Activated CD8-positive, alpha-beta T cell treated with anti-CD3 and anti-CD28 coated beads, Interleukin-2, amount 10 ng/mL, durations not matched to agents 7 days and 5 days (primary cell): Measurements from ENCODE around the gene KLHL2. TPM values are rescaled to one million over a fixed set of nuclear protein-coding genes. Genes with fewer than 3 reads are reported as not detected.

Experiments
- ATAC-seq: fragments of 150-1000 bp; cut with Tn5 transposase; one replicate; pipeline ENCODE4 v1.10.0; 2021; ENCODE audit warnings: moderate library complexity
- CTCF ChIA-PET: fragments of 350-600 bp; sonication (Branson Sonifier 250); formaldehyde crosslinking; loops from one replicate; lab custom pipeline; 2021; ENCODE audit warnings: antibody characterized with exemption; lab: Charles Lee
- POLR2A ChIA-PET: fragments of 350-600 bp; sonication (Branson Sonifier 250); formaldehyde crosslinking; loops from one replicate; lab custom pipeline; 2021; ENCODE audit warnings: antibody characterized with exemption; lab: Charles Lee
- DNase-seq: peaks from one replicate; pipeline ENCODE4 v3.0.0-alpha.2; 2020
- H3K27ac Mint-ChIP-seq: one replicate; pipeline ENCODE4 v1.8.0; 2021; ENCODE audit warnings: mild to moderate bottlenecking, mixed read lengths
- H3K27me3 Mint-ChIP-seq: one replicate; pipeline ENCODE4 v1.8.0; 2021; ENCODE audit warnings: low read depth, mixed read lengths
- H3K36me3 Mint-ChIP-seq: one replicate; pipeline ENCODE4 v1.8.0; 2021; ENCODE audit warnings: low read depth, mixed read lengths
- H3K4me1 Mint-ChIP-seq: one replicate; pipeline ENCODE4 v1.8.0; 2021; ENCODE audit warnings: low read depth, mixed read lengths
- H3K4me3 Mint-ChIP-seq: one replicate; pipeline ENCODE4 v1.8.0; 2021; ENCODE audit warnings: mild to moderate bottlenecking, mixed read lengths
- H3K9me3 Mint-ChIP-seq: one replicate; pipeline ENCODE4 v1.8.0; 2022; ENCODE audit warnings: mixed read lengths; ENCODE audit not compliant: insufficient read depth
- total RNA-seq, 2 experiments: library from RNA; stranded (reverse); gene quantifications; one replicate each; pipeline ENCODE4 v1.2.3, GENCODE V29; 2021

The KLHL2 gene
- total RNA-seq, 2 experiments from 2014 or later, result 32.9 to 36.4 TPM

DNA sequence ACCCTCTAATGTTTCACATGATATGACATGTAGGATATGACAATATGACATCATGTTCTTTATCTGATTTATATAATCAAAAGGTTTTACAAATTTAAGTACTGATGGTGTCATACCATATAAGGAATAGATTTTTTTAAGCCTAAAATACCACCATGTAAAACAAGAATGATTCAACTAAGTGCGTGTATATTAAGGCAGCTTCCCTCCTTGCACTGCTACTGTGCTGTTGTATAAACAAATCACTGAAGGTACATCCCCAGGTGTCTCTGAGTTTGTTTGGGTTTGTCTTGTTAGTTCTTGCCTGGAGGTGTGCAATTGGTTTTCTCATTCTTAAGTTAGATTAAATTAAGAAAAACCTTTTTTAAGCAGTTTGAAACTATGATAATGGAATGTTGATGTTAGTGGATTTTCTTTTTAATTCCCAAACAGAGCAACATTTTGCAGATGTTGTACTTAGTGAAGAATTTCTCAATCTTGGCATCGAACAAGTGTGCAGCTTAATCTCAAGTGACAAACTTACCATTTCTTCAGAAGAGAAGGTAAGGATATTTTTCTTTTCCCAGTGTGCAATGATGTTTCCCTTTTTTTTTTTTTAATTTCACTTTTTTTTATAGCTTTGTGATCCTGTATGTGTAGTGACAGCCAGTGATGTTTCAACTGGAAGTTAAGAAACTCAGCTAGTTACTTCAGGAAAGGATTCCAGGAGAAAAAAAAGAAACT is 86.7 kb downstream of the KLHL2 start:
- no peak overlapping the region for H3K4me3 Mint-ChIP-seq
- H3K27ac Mint-ChIP-seq, result peak overlapping the region; percentile 72
- ATAC-seq (no peak), DNase-seq (no peak)
- POLR2A ChIA-PET, result interaction anchor here (0.6 to 0.7 kb wide), 2 partner anchors 33 to 39 kb away, joined by 3 read pairs; partner anchors contain the start of gene MSMO1
- H3K36me3 Mint-ChIP-seq, result peaks cover 49% of the 10 kb centered on the region
- CTCF ChIA-PET, result interaction anchor here (1.0 to 1.1 kb wide), 2 partner anchors 12 to 35 kb away, joined by 3 read pairs; no protein-coding TSS in a partner anchor
- H3K27me3 Mint-ChIP-seq, result no peaks in the 10 kb centered on the region
- peaks cover 28% of the 10 kb centered on the region for H3K4me1 Mint-ChIP-seq
- H3K9me3 Mint-ChIP-seq, result no peaks in the 10 kb centered on the region

DNA sequence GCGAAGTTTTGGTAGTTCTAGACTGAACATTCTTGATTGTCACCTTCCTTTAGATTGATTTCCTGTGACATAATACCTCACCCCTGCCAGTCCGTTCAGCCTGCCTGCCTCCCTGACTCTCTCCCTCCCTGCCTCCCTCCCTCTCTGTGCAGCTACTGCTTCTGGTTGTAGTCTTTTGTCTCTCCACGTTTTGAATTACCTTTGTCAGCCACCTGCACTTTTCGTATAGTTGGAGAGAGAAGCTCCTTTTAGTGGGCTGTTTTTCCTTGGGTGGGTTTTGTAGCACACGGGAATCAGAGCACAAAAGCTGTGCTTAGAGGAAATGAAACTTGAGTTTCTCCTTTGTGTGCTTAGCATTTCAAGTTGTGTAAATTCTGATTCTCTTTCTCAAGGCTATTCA is 87.5 kb downstream of the KLHL2 start:
- H3K27me3 Mint-ChIP-seq, result no peaks in the 10 kb centered on the region

DNA sequence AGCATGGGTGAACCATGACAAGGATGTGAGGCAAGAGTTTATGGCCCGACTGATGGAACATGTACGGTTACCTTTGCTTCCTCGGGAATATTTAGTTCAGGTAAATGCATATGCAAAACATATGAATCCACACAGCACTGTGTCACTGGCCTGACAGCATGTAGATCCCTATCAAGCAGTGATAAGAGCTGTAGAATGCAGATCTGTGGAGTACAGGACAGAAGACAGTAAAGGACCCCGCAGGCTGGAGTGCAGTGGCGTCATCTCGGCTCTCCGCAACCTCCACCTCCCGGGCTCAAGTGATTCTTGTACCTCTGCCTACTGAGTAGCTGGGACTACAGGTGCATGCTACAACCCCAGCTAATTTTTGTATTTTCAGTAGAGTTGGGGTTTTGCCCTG is 90.3 kb downstream of the KLHL2 start:
- Mint-ChIP-seq H3K27me3 (no peaks in the 10 kb centered on the region), H3K4me3 (no peak overlapping the region), H3K27ac (no peak overlapping the region), H3K4me1 (peaks cover 30% of the 10 kb centered on the region), H3K36me3 (peaks cover 53% of the 10 kb centered on the region), H3K9me3 (no peaks in the 10 kb centered on the region)
- DNase-seq (no peak), ATAC-seq (no peak)
- CTCF ChIA-PET, result no interaction called here
- POLR2A ChIA-PET, result no interaction called here

More for the DNA sequence above, 87.5 kb downstream of the KLHL2 start:
- CTCF ChIA-PET, result interaction anchor here (1.0 to 1.1 kb wide), 2 partner anchors 11 to 34 kb away, joined by 3 read pairs; no protein-coding TSS in a partner anchor
- ATAC-seq, result peak; percentile 96
- peaks cover 52% of the 10 kb centered on the region for H3K36me3 Mint-ChIP-seq
- POLR2A ChIA-PET, result interaction anchor here (0.7 kb wide), 1 partner anchor 32 kb away, joined by 3 read pairs; the partner anchor contains the start of gene MSMO1
- peak overlapping the region; percentile 72 for H3K27ac Mint-ChIP-seq
- peaks cover 23% of the 10 kb centered on the region for H3K4me1 Mint-ChIP-seq
- H3K9me3 Mint-ChIP-seq, result no peaks in the 10 kb centered on the region
- H3K4me3 Mint-ChIP-seq, result peak overlapping the region; percentile 23
- peak; percentile 62 for DNase-seq

DNA sequence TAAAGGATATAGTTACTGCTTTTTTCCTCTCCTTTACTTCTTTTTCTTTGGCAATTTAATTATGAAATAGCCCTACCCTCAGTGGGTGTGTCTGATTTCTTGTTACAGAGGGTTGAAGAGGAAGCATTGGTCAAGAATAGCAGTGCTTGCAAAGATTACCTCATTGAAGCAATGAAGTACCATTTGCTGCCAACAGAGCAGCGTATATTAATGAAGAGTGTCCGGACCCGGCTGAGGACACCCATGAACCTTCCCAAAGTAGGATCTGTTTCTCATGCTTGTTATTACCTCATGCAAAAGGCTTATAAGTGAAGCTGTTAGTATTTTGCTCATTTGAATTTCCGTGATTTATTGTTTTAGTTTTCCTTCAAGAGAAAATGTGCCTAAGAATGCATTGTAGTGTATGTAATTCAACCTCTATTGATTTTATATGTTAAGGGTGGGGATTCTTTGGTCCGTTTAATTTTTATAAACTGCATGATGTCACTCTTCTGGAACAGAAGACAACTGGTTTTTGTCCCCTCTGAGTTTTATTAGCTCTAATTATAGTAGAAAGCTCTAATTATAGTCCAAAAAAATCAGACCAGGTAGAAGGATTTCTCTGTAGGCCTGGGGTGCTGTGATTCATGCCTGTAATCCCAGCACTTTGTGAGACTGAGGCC is 92.2 kb downstream of the KLHL2 start:
- CTCF ChIA-PET, result no interaction called here
- no peak for ATAC-seq

DNA sequence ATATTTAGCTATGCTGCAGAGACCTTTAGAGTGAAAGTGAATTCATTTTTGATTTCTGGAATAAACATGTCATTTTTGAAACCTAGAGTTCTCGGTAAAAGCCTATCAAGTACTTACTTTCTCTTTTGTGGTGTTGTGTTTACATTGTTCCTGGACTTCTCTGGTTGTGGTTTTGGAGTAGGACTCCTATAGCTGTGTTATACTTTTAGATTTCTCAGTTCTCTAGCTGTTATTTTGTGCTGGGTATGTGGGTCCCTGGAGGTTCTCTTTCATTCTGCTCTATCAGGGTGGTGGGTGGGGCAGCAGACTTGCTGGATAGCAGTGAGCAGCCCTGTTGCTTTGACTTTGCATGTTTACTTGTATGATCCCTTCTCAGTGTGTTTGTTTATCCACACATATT is 94.5 kb downstream of the KLHL2 start:
- ChIA-PET CTCF (interaction anchor here (0.7 kb wide), 1 partner anchor 171 kb away, joined by 3 read pairs; no protein-coding TSS in a partner anchor), POLR2A (interaction anchor here (1.7 kb wide), 1 partner anchor 93 kb away, joined by 5 read pairs; no protein-coding TSS in a partner anchor)
- peak overlapping the region; percentile 76 for H3K4me3 Mint-ChIP-seq
- H3K27ac Mint-ChIP-seq, result peak overlapping the region; percentile 85
- H3K4me1 Mint-ChIP-seq, result peaks cover 13% of the 10 kb centered on the region
- H3K36me3 Mint-ChIP-seq, result peaks cover 59% of the 10 kb centered on the region
- ATAC-seq (peak; percentile 87), DNase-seq (no peak)
- no peaks in the 10 kb centered on the region for H3K9me3 Mint-ChIP-seq
- no peaks in the 10 kb centered on the region for H3K27me3 Mint-ChIP-seq

More for the DNA sequence above, 92.2 kb downstream of the KLHL2 start:
- H3K27me3 Mint-ChIP-seq, result no peaks in the 10 kb centered on the region
- peaks cover 24% of the 10 kb centered on the region for H3K4me1 Mint-ChIP-seq
- H3K4me3 Mint-ChIP-seq, result no peak overlapping the region
- peaks cover 60% of the 10 kb centered on the region for H3K36me3 Mint-ChIP-seq
- no peaks in the 10 kb centered on the region for H3K9me3 Mint-ChIP-seq
- no peak overlapping the region for H3K27ac Mint-ChIP-seq
- no peak for DNase-seq
- POLR2A ChIA-PET, result no interaction called here

DNA sequence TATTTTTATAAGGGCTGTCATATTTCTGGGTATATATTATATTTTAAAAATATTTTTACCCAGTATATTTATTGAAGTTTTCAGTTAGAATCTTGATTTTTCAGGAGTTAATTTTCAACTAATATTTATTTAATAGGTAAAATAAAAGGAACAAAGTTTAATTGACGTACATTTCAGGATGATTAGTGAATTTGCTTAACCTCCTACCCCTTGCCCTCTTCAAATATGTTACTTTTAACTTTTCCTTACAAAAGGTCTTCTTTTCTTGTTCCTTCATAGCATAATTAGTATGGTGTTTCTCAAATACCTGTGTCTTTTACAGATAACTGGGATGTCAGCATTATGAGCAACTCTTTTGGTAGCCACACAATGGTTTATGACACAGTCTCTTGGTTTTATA is 95.3 kb downstream of the KLHL2 start:
- ATAC-seq (no peak), DNase-seq (no peak)
- Mint-ChIP-seq H3K4me3 (no peak overlapping the region), H3K36me3 (peaks cover 58% of the 10 kb centered on the region), H3K4me1 (peaks cover 13% of the 10 kb centered on the region), H3K27ac (no peak overlapping the region), H3K9me3 (no peaks in the 10 kb centered on the region), H3K27me3 (no peaks in the 10 kb centered on the region)
- ChIA-PET POLR2A (interaction anchor here (1.7 kb wide), 1 partner anchor 94 kb away, joined by 5 read pairs; no protein-coding TSS in a partner anchor), CTCF (no interaction called here)

DNA sequence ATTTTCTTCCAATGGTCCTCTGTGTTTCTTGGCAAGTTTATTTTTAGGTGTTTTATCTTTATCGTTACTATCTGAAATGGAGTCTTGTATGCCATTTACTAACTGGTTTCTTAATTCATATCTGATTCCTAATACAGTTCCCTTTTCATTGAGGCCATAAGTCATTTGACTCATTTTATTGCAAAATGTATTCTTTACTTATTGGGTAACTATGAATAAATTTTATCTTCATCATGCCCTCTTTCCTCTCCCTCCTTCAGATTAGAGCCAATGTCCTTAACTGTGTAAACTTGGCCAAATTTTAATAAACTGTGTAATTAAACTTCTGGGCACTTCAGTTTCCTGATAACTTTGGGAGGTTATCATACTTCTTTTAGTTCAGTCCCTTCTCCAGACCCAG is 100.8 kb downstream of the KLHL2 start:
- no peak for DNase-seq
- Mint-ChIP-seq H3K27me3 (no peaks in the 10 kb centered on the region), H3K4me3 (no peak overlapping the region), H3K4me1 (no peaks in the 10 kb centered on the region), H3K36me3 (peaks cover 64% of the 10 kb centered on the region), H3K27ac (no peak overlapping the region), H3K9me3 (no peaks in the 10 kb centered on the region)
- ATAC-seq, result no peak
- CTCF ChIA-PET, result interaction anchor here (0.6 to 2.4 kb wide), 2 partner anchors 39 to 195 kb away, joined by 3 to 7 read pairs; partner anchors contain the start of gene TMEM192
- POLR2A ChIA-PET, result no interaction called here

DNA sequence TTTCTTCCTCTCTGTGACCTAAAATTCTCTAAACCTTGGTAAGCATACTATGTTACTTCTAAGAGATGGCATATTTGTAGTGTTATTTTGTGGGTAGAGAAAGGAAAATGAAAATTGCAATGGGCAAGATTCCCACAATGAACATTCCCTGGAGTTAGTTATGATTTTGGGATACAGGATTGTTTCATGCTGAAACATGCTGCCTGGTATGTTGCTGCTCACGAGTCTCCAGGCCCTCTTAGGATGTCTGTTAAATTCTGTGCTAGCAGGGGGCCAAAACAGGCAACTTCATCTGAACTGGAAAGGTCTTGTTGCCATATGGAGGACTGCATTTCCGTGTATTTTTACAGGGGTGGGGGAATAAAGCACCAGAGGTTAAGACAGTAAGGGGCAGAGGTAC is 101.2 kb downstream of the KLHL2 start:
- Mint-ChIP-seq H3K36me3 (peaks cover 64% of the 10 kb centered on the region), H3K4me1 (no peaks in the 10 kb centered on the region), H3K27me3 (no peaks in the 10 kb centered on the region), H3K9me3 (no peaks in the 10 kb centered on the region), H3K4me3 (no peak overlapping the region), H3K27ac (no peak overlapping the region)
- ChIA-PET POLR2A (no interaction called here), CTCF (interaction anchor here (0.8 to 2.4 kb wide), 3 partner anchors 12 to 195 kb away, joined by 3 to 7 read pairs (median 4); partner anchors contain the start of gene TMEM192)
- DNase-seq (no peak), ATAC-seq (no peak)

DNA sequence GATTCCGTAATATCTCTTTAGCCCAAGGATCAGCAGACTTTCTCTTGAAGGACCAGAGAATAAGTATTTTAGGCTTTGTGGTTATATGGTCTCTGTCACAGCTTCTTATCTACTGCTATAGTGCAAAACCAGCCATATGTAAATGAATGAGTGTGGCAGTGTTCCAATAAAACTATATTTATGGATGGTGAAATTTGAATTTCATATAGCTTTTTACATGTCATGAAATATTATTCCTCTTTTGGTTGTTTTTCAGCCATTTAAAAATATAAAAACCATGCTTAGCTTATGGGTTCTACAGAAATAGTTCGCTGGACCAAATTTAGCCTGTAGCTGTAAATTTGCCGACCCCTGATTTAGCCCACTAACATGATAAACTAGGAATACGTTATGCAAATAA is 102.1 kb downstream of the KLHL2 start:
- CTCF ChIA-PET, result interaction anchor here (0.8 to 2.4 kb wide), 3 partner anchors 12 to 196 kb away, joined by 3 to 7 read pairs (median 4); partner anchors contain the start of gene TMEM192
- DNase-seq, result no peak
- Mint-ChIP-seq H3K27ac (no peak overlapping the region), H3K4me3 (no peak overlapping the region), H3K36me3 (peaks cover 64% of the 10 kb centered on the region), H3K27me3 (no peaks in the 10 kb centered on the region), H3K4me1 (no peaks in the 10 kb centered on the region), H3K9me3 (no peaks in the 10 kb centered on the region)
- no peak for ATAC-seq
- POLR2A ChIA-PET, result interaction anchor here (1.3 kb wide), 1 partner anchor 101 kb away, joined by 3 read pairs; no protein-coding TSS in a partner anchor

DNA sequence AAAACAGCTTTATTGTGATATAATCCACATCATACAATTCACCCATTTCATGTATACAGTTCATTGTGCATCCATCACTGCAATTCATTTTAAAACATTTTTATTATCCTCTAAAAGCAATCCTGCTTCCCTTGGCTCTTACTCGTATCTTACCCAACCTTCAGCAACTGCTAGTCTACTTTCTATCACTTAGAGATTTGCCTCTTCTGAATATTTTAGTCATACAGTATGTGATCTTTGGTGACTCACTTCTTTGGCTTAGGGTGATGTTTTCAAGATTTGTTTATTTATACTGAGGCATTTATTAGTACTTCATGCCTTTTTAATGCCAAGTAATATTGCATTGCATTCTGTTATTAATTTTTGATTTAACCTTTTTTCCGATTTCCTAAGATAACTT is 105.1 kb downstream of the KLHL2 start:
- H3K9me3 Mint-ChIP-seq, result no peaks in the 10 kb centered on the region
- CTCF ChIA-PET, result no interaction called here

DNA sequence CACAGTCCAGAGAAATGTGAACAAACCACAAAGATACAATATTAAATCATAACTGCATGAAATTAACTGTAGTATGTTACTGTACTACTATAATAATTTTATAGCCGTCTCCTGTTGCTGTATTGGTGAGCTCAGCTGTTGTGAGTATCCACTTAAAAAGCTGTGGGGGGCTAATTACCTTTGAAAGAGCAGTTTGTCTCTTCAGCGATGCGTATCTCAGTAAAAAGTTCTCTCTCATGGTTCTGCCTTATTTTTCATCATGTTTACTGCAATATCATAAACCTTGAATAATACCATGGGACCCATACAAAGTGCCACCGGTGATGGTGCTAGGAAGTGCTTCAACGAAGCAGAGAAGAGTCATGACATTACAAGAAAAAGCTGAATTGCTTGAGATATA is 111.7 kb downstream of the KLHL2 start:
- no peak overlapping the region for H3K4me3 Mint-ChIP-seq
- H3K27ac Mint-ChIP-seq, result no peak overlapping the region
- DNase-seq (no peak), ATAC-seq (no peak)
- H3K27me3 Mint-ChIP-seq, result no peaks in the 10 kb centered on the region
- H3K4me1 Mint-ChIP-seq, result no peaks in the 10 kb centered on the region
- peaks cover 49% of the 10 kb centered on the region for H3K36me3 Mint-ChIP-seq
- ChIA-PET CTCF (no interaction called here), POLR2A (no interaction called here)
- no peaks in the 10 kb centered on the region for H3K9me3 Mint-ChIP-seq

More for the DNA sequence above, 105.1 kb downstream of the KLHL2 start:
- DNase-seq (no peak), ATAC-seq (no peak)
- H3K36me3 Mint-ChIP-seq, result peaks cover 57% of the 10 kb centered on the region
- no peak overlapping the region for H3K4me3 Mint-ChIP-seq
- H3K27ac Mint-ChIP-seq, result no peak overlapping the region
- POLR2A ChIA-PET, result no interaction called here
- H3K4me1 Mint-ChIP-seq, result no peaks in the 10 kb centered on the region
- no peaks in the 10 kb centered on the region for H3K27me3 Mint-ChIP-seq
